Tibial nerve (tissue), 4 donors: ENCODE data around the gene ITGA5. TPM values are rescaled to one million over a fixed set of nuclear protein-coding genes. Genes with fewer than 3 reads are reported as not detected.

ENCODE experiments used
- DNase-seq, 2 donors: peaks; one replicate each; pipeline ENCODE4 v3.0.0-alpha.2; 2019; ENCODE audit warnings: low spot score in 2 of 2
- H3K27ac ChIP-seq, 4 donors: fragments of 200-600 bp; sonication (generic) in 3 of 4; one replicate each; pipeline ENCODE4 v1.5.1; 2017 to 2019; ENCODE audit warnings: mild to moderate bottlenecking in 1 of 4
- H3K27me3 ChIP-seq, 2 donors: fragments of 200-600 bp; sonication (generic) in 1 of 2; one replicate each; pipeline versions ENCODE4 v1.5.1 to v1.6.0; 2017 to 2019
- H3K36me3 ChIP-seq, 3 donors: fragments of 200-600 bp; sonication (generic); one replicate each; pipeline ENCODE4 v1.5.1; 2018 to 2019
- H3K4me1 ChIP-seq, 4 donors: fragments of 200-600 bp; sonication (generic) in 3 of 4; one replicate each; pipeline ENCODE4 v1.5.1; 2017 to 2019
- H3K4me3 ChIP-seq, 4 donors: fragments of 200-600 bp; sonication (generic) in 3 of 4; one replicate each; pipeline ENCODE4 v1.5.1; 2017 to 2019; ENCODE audit warnings: mild to moderate bottlenecking in 1 of 4, moderate library complexity in 1 of 4
- H3K9me3 ChIP-seq, 4 donors: fragments of 200-600 bp; sonication (generic) in 3 of 4; one replicate each; pipeline ENCODE4 v1.5.1; 2017 to 2019
- EP300 ChIP-seq, 2 donors: sonication (generic); formaldehyde crosslinking; IDR thresholded peaks; one replicate each; pipeline ENCODE4 v1.6.1; 2017; ENCODE audit warnings: antibody characterized with exemption in 2 of 2, mild to moderate bottlenecking in 1 of 2
- POLR2A ChIP-seq, 2 donors: fragments of 450-650 bp; IDR thresholded peaks; one replicate each; pipeline ENCODE4 v1.6.1; 2017; ENCODE audit warnings: antibody characterized with exemption in 2 of 2, mild to moderate bottlenecking in 2 of 2, moderate library complexity in 2 of 2
- WGBS, 2 donors: methylation state at CpG; one replicate each; pipeline ENCODE4 v1.1.5; 2018; 5-methylcytosine and 5-hydroxymethylcytosine counted together
- total RNA-seq, 4 donors: library from RNA; depleted of rRNA; stranded (reverse); fragments of >200 nt; gene quantifications; one replicate each; pipeline ENCODE4 v1.1.0, GENCODE V29; 2016
- TF ChIP-seq, protein P1 (sequence below), 5 experiments: fragments of 200-600 bp in 3 of 5; fragments of 450-650 bp in 2 of 5; sonication (generic) in 3 of 5; IDR thresholded peaks; one replicate each; pipeline ENCODE4 v1.5.1; 2016 to 2019; ENCODE audit warnings: antibody characterized with exemption in 5 of 5, mild to moderate bottlenecking in 3 of 5, moderate library complexity in 2 of 5

The ITGA5 gene
- total RNA-seq = 100 to 1,000 TPM in 3 of 4 donors, 10 to 100 TPM in 1; 73.6 to 145 (median 123) TPM

DNA sequence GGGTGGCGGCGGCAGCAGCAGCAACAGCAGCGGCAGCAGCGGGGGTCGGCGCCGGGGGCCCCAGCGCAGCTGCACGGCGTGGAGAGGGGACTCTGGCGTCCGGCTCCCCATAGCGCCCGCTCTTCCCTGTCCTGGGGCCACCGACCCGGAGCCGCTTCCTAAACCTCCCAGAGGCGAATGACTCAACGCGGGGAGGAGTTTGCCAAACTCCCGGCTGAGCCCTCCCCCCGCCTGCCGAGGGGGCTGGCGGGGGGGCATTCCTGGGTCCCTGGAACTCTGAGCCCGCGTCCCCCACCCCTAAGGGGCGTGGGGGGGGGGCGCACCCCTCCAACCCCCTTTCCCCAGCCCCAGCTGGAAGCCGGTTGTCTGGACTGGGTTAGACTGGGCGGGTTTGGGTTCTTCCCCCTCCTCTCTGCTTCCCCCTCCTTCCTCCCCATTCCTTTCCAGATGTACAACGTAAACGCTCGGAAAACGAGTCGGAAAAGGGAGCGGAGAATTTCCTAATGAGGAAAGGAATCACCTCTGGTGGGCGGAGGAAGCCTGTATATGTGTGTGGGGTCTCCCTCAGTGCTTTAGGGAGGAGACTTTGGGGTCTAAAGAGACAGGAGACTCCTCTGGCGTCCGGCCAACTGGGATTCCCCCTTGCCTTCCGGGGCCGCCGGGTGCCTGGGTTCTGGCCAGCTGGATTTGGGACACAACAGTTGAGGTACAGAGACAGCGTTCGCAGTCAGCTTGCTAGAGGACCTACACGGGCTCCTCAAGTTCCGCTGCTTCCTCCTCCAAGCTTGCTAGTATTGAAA, at the start of gene ITGA5:
ITGA5 (minus strand) TSS at position 179 of the 800 bp plus-strand sequence; CDS start at position 111, 68 bp downstream.
- Histone ChIP-seq H3K9me3 (no peaks in the 10 kb centered on the region), H3K4me3 (peak within 1 kb of the TSS; percentile 70 to 89 (median 81)), H3K27me3 (no peaks in the 10 kb centered on the region), H3K36me3 (no peaks in the 10 kb centered on the region), H3K4me1 (peaks cover 0 to 86% (median 30%) of the 10 kb centered on the region in 4 donors), H3K27ac (peak within 1 kb of the TSS; percentile 85 to 95 (median 91))
- peak; percentile 31 to 81 for TF ChIP-seq EP300 (IDR thresholded peaks at IDR 0.05)
- TF ChIP-seq, protein P1, sequence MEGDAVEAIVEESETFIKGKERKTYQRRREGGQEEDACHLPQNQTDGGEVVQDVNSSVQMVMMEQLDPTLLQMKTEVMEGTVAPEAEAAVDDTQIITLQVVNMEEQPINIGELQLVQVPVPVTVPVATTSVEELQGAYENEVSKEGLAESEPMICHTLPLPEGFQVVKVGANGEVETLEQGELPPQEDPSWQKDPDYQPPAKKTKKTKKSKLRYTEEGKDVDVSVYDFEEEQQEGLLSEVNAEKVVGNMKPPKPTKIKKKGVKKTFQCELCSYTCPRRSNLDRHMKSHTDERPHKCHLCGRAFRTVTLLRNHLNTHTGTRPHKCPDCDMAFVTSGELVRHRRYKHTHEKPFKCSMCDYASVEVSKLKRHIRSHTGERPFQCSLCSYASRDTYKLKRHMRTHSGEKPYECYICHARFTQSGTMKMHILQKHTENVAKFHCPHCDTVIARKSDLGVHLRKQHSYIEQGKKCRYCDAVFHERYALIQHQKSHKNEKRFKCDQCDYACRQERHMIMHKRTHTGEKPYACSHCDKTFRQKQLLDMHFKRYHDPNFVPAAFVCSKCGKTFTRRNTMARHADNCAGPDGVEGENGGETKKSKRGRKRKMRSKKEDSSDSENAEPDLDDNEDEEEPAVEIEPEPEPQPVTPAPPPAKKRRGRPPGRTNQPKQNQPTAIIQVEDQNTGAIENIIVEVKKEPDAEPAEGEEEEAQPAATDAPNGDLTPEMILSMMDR (IDR thresholded peaks at IDR 0.05) = no peak
- peak; percentile 57 to 80 for TF ChIP-seq POLR2A (IDR thresholded peaks at IDR 0.05)
- DNase-seq = peak; percentile 69 to 73
- 1 to 3% methylated on average over 34 to 43 of the region's 46 CpGs for WGBS, 2 donors

DNA sequence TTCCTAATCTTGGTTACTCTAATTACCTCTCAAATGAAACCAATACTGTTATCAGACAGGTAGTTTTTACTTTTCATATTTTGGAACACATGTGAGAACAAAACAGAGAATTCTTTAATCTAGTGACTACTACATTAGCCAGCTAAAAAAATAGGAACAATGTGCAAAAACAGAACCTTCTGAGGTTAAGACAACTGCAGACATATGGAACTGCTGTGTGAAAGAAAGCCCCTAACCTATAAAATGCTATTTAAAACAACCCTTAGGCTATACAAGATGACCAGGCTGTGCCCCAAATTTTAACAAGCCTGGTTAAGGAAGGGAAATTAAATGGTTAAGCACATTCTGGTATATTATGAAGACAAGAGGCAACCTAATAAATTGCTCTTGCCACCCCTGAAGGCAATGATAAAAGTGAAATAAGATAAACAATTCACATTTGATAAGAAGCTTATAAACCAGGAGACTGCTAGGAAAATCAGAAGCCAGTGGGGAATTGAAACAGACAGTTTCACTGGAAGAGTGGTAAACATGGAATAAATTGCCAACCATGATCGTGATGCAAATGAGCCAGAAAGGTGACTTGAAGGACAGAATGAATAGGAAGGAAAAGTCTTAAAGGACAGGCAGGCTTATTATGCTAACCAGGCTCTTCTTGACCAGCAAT, 46.9 kb upstream of the ITGA5 start:
- Histone ChIP-seq H3K4me3 (no peak overlapping the region), H3K36me3 (no peaks in the 10 kb centered on the region), H3K27ac (no peak overlapping the region), H3K27me3 (no peaks in the 10 kb centered on the region), H3K4me1 (peaks cover 0 to 14% (median 0%) of the 10 kb centered on the region in 4 donors), H3K9me3 (no peaks in the 10 kb centered on the region)
- TF ChIP-seq, protein P1 (IDR thresholded peaks at IDR 0.05) = no peak
- no peak for DNase-seq
- 36 to 40% methylated on average over 1 of the region's 1 CpG for WGBS, 2 donors

DNA sequence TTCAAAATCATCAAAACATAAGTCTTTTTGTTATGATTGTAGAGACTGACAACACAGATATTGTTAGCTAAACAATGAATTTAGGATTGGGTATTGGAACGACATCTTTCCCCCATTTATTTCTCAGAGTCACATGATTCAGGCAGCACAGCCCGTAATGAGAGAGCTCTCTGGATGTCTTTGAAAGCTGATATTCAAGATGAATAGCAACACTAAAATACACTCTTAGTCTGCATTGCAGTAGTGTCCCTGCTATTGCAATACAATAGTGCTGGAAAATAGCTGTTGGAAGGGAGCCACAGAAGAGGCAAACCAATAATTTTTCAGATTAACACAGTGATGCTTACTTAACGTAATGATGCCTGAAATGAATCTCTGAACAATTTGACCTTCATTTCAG, 44.4 kb upstream of the ITGA5 start:
- peaks cover 0 to 17% (median 0%) of the 10 kb centered on the region in 4 donors for H3K4me1 ChIP-seq
- TF ChIP-seq, protein P1 (IDR thresholded peaks at IDR 0.05) = no peak
- TF ChIP-seq POLR2A (IDR thresholded peaks at IDR 0.05) (no peak), EP300 (IDR thresholded peaks at IDR 0.05) (no peak)
- H3K27me3 ChIP-seq = no peaks in the 10 kb centered on the region
- H3K9me3 ChIP-seq = no peaks in the 10 kb centered on the region
- H3K27ac ChIP-seq = no peak overlapping the region
- WGBS, 2 donors = 14 to 26% methylated on average over 3 of the region's 3 CpGs
- no peak overlapping the region for H3K4me3 ChIP-seq
- no peaks in the 10 kb centered on the region for H3K36me3 ChIP-seq
- no peak for DNase-seq

DNA sequence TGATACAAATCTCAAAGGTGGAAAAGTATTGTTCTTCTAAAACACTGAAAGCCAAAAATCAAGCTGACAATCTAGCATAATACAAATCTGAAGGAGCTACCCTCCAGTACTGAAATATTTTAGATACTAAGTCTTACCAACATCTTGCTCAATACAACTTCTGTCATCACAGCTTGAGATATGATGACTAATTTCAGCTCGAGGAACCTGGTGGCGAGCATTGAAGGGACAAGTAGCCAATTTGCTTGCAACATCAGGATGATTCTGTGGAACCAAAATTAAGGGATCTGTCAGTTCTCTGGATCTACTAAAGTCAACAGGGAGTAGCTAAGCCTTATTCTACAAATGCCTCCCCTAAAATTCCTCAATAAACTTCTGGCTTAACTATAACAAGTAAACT, 44.0 kb upstream of the ITGA5 start:
- Histone ChIP-seq H3K27me3 (no peaks in the 10 kb centered on the region), H3K4me1 (peaks cover 0 to 17% (median 0%) of the 10 kb centered on the region in 4 donors), H3K4me3 (no peak overlapping the region), H3K36me3 (no peaks in the 10 kb centered on the region), H3K27ac (no peak overlapping the region), H3K9me3 (no peaks in the 10 kb centered on the region)
- no peak for TF ChIP-seq POLR2A (IDR thresholded peaks at IDR 0.05)
- TF ChIP-seq, protein P1 (IDR thresholded peaks at IDR 0.05) = peak in 2 of 5 experiments; percentile 10 to 19
- TF ChIP-seq EP300 (IDR thresholded peaks at IDR 0.05) = peak in 1 of 2 donors; percentile 86
- 49 to 50% methylated on average over 2 of the region's 2 CpGs for WGBS, 2 donors
- peak in 1 of 2 donors; percentile 69 for DNase-seq
